GM12878 (cell line): ENCODE results near the gene PLXNA4. TPM values are rescaled to one million over a fixed set of nuclear protein-coding genes. Genes with fewer than 3 reads are reported as not detected.

Source experiments
- ATAC-seq: fragments of 200-7000 bp; cut with Tn5 transposase; 3 replicates; pipeline ENCODE4 v1.9.1; 2020; ENCODE audit warnings: mild to moderate bottlenecking, moderate library complexity
- BruUV-seq: library from RNA; stranded (reverse); fragments of 400-500 nt; replicated peaks from 2 replicates; lab custom pipeline; 2021; lab: Mats Ljungman, UMichigan
- CTCF ChIA-PET: fragments of 300-600 bp; sonication (Branson Sonifier 250); formaldehyde crosslinking; extraction: SDS; loops from one replicate; lab custom pipeline; 2021; ENCODE audit warnings: inconsistent platforms; lab: Yijun Ruan, JAX
- POLR2A ChIA-PET: fragments of 350-600 bp; formaldehyde crosslinking; extraction: SDS; loops from one replicate; lab custom pipeline; 2021; ENCODE audit warnings: inconsistent platforms; lab: Charles Lee
- RAD21 ChIA-PET: fragments of 300-600 bp; sonication (Branson Sonifier 250); formaldehyde crosslinking; loops from one replicate; lab custom pipeline; 2023; ENCODE audit warnings: antibody characterized with exemption; ENCODE audit not compliant: unreplicated experiment; lab: Charles Lee
- SMC1A ChIA-PET: fragments of 300-600 bp; sonication (Branson Sonifier 250); formaldehyde crosslinking; loops from one replicate; lab custom pipeline; 2023; ENCODE audit not compliant: unreplicated experiment, uncharacterized antibody; lab: Charles Lee
- DNase-seq: peaks from one replicate; pipeline ENCODE4 v3.0.0-alpha.2; 2011; ENCODE audit warnings: low read depth, low spot score
- FAIRE-seq: peaks from 3 replicates; lab custom pipeline; 2011; peaks lifted over from hg19 to GRCh38; lab: Jason Lieb, UNC
- H2AFZ ChIP-seq: 2 replicates; pipeline ENCODE4 v1.6.0; 2011; ENCODE audit warnings: low read depth, low read length, control low read depth; ENCODE audit not compliant: control insufficient read depth
- H3K27ac ChIP-seq: 2 replicates; pipeline ENCODE4 v1.5.1; 2011; ENCODE audit warnings: control low read depth; ENCODE audit not compliant: control insufficient read depth, insufficient read depth
- H3K27me3 ChIP-seq, 2 experiments: replicated peaks in 1 of 2; 2 replicates each; pipeline versions ENCODE4 v1.6.0 to v1.6.1; 2011; ENCODE audit warnings: low read length in 1 of 2; ENCODE audit not compliant: control insufficient read depth in 2 of 2, insufficient read depth in 2 of 2
- H3K36me3 ChIP-seq, 2 experiments: 2 replicates each; pipeline ENCODE4 v1.5.1; 2011; ENCODE audit warnings: low read length in 1 of 2; ENCODE audit not compliant: control insufficient read depth in 2 of 2, insufficient read depth in 2 of 2
- H3K4me1 ChIP-seq: 2 replicates; pipeline ENCODE4 v1.6.1; 2011; ENCODE audit warnings: mild to moderate bottlenecking, low read length, moderate library complexity, mixed read lengths; ENCODE audit not compliant: control insufficient read depth, insufficient read depth
- H3K4me2 ChIP-seq: 2 replicates; pipeline ENCODE4 v1.6.0; 2011; ENCODE audit warnings: control low read depth; ENCODE audit not compliant: control insufficient read depth, insufficient read depth
- H3K4me3 ChIP-seq: fragments of 200-600 bp; sonication (generic); 2 replicates; pipeline ENCODE4 v1.5.1; 2016
- H3K79me2 ChIP-seq: 2 replicates; pipeline ENCODE4 v1.6.0; 2011; ENCODE audit warnings: low read length; ENCODE audit not compliant: control insufficient read depth, insufficient read depth
- H3K9ac ChIP-seq: 2 replicates; pipeline ENCODE4 v1.8.0; 2011; ENCODE audit warnings: low read length, control low read depth, mixed read lengths; ENCODE audit not compliant: control insufficient read depth, insufficient read depth
- H3K9me3 ChIP-seq: replicated peaks from 3 replicates; pipeline ENCODE4 v1.5.1; 2011; ENCODE audit warnings: mild to moderate bottlenecking, low read length; ENCODE audit not compliant: control insufficient read depth, insufficient read depth
- H4K20me1 ChIP-seq: 2 replicates; pipeline ENCODE4 v1.6.0; 2011; ENCODE audit not compliant: control insufficient read depth, insufficient read depth
- BCL11A ChIP-seq: IDR thresholded peaks from 2 replicates; pipeline ENCODE4 v1.6.1; 2011; ENCODE audit warnings: low read depth, low read length
- DPF2 ChIP-seq: fragments of 450-650 bp; IDR thresholded peaks from 2 replicates; pipeline ENCODE4 v1.6.1; 2017; ENCODE audit warnings: mild to moderate bottlenecking
- FOXK2 ChIP-seq: fragments of 450-650 bp; IDR thresholded peaks from 2 replicates; pipeline ENCODE4 v1.6.1; 2017; ENCODE audit warnings: mild to moderate bottlenecking, moderate library complexity
- GATAD2B ChIP-seq: fragments of 450-650 bp; conservative IDR thresholded peaks from 2 replicates; pipeline ENCODE4 v1.6.1; 2017; ENCODE audit warnings: low read depth, mild to moderate bottlenecking, moderate library complexity
- KLF5 ChIP-seq: fragments of 450-650 bp; IDR thresholded peaks from 2 replicates; pipeline ENCODE4 v1.6.1; 2014; ENCODE audit warnings: mild to moderate bottlenecking; ENCODE audit not compliant: partially characterized antibody
- MYC ChIP-seq: IDR thresholded peaks from 2 replicates; pipeline ENCODE4 v1.6.1; 2011; ENCODE audit warnings: mild to moderate bottlenecking, low read length, moderate library complexity, inconsistent platforms; ENCODE audit not compliant: insufficient read depth, insufficient replicate concordance, insufficient read length, severe bottlenecking
- NFYB ChIP-seq: IDR thresholded peaks from 2 replicates; pipeline ENCODE4 v1.6.1; 2011; ENCODE audit warnings: low read depth, mild to moderate bottlenecking, low read length, improper control_type of control experiment, moderate library complexity; ENCODE audit not compliant: insufficient read depth
- NR2C2 ChIP-seq: IDR thresholded peaks from 2 replicates; pipeline ENCODE4 v1.6.1; 2011; ENCODE audit warnings: borderline replicate concordance, low read depth; ENCODE audit not compliant: control insufficient read depth, insufficient read length
- POLR2A ChIP-seq: IDR thresholded peaks from 2 replicates; pipeline ENCODE4 v1.6.1; 2011; ENCODE audit warnings: low read depth, mild to moderate bottlenecking, low read length
- POU2F2 ChIP-seq: IDR thresholded peaks from 3 replicates; pipeline ENCODE4 v1.6.1; 2011; ENCODE audit warnings: low read depth, mild to moderate bottlenecking, low read length, borderline replicate concordance
- RAD51 ChIP-seq: fragments of 450-650 bp; IDR thresholded peaks from 2 replicates; pipeline ENCODE4 v1.6.1; 2016; ENCODE audit warnings: moderate library complexity, mild to moderate bottlenecking, inconsistent platforms
- SIN3A ChIP-seq: IDR thresholded peaks from 2 replicates; pipeline ENCODE4 v1.6.1; 2012; ENCODE audit warnings: low read depth, low read length, improper control_type of control experiment
- SMC3 ChIP-seq: IDR thresholded peaks from 2 replicates; pipeline ENCODE4 v1.6.1; 2011; ENCODE audit warnings: low read length, improper control_type of control experiment, borderline replicate concordance
- SREBF1 ChIP-seq: IDR thresholded peaks from 2 replicates; pipeline ENCODE4 v1.6.1; 2012; ENCODE audit warnings: mild to moderate bottlenecking, low read length
- TAF1 ChIP-seq: IDR thresholded peaks from 2 replicates; pipeline ENCODE4 v1.6.1; 2011; ENCODE audit warnings: mild to moderate bottlenecking, low read depth, low read length, borderline replicate concordance
- ZNF622 ChIP-seq: fragments of 450-650 bp; IDR thresholded peaks from 2 replicates; pipeline ENCODE4 v1.6.1; 2017; ENCODE audit warnings: mild to moderate bottlenecking, inconsistent platforms
- WGBS: methylation state at CpG from one replicate; pipeline ENCODE4 v1.1.6; 2016; ENCODE audit warnings: low lambda C conversion rate; ENCODE audit not compliant: insufficient replicate concordance, insufficient coverage; ENCODE audit errors: missing lambda C conversion rate; 5-methylcytosine and 5-hydroxymethylcytosine counted together
- in situ Hi-C: fragments of 300-500 bp; cut with MboI; formaldehyde crosslinking; loops from 9 replicates; pipeline ENCODE4 v1.14.3; 2018; ENCODE audit warnings: mixed read lengths
- intact Hi-C: fragments of 100-400 bp; cut with micrococcal nuclease; formaldehyde crosslinking; loops from one replicate; pipeline ENCODE4 v1.14.2; 2022; ENCODE audit not compliant: unreplicated experiment
- polyA plus RNA-seq, 11 experiments: library from polyadenylated mRNA; depleted of rRNA in 4 of 11; unstranded in 6 of 11; stranded (reverse) in 5 of 11; fragments of >200 nt; fragmentation: Nextera tagmentation in 4 of 11; fragmentation: Illumina TruSeq in 1 of 11; extraction: Ambion mirVana in 4 of 11; extraction: Trizol in 1 of 11; gene quantifications; 1 replicate in 1 of 11; 2 replicates in 10 of 11; pipeline versions ENCODE4 v1.2.1 to v1.2.3, GENCODE V29; 2011 to 2016; ENCODE audit warnings: inconsistent platforms in 2 of 11, missing spikeins in 2 of 11, low read depth in 1 of 11
- total RNA-seq, 4 experiments: library from RNA; depleted of rRNA in 3 of 4; stranded (reverse); fragments of >200 nt in 3 of 4; fragmentation: Illumina TruSeq in 1 of 4; extraction: Trizol in 1 of 4; gene quantifications; 2 replicates each; pipeline versions ENCODE4 v1.2.1 to v1.2.3, GENCODE V29; 2013 to 2021
- TF ChIP-seq, protein P1 (sequence below): IDR thresholded peaks from 2 replicates; pipeline ENCODE4 v1.6.1; 2011; ENCODE audit warnings: mild to moderate bottlenecking, low read depth, low read length, moderate library complexity; ENCODE audit not compliant: insufficient replicate concordance
- TF ChIP-seq, protein P2 (sequence below): IDR thresholded peaks from 2 replicates; pipeline ENCODE4 v1.6.1; 2011; ENCODE audit warnings: borderline replicate concordance, low read depth, mild to moderate bottlenecking, moderate library complexity, low read length; ENCODE audit not compliant: insufficient read depth, poor library complexity, severe bottlenecking

PLXNA4 gene
- total and polyA plus RNA-seq, 10 of the 15 experiments (the other 5 are each of a cell fraction or from before 2014, with no cell fraction given) = 0.03 TPM; not detected in 9

DNA sequence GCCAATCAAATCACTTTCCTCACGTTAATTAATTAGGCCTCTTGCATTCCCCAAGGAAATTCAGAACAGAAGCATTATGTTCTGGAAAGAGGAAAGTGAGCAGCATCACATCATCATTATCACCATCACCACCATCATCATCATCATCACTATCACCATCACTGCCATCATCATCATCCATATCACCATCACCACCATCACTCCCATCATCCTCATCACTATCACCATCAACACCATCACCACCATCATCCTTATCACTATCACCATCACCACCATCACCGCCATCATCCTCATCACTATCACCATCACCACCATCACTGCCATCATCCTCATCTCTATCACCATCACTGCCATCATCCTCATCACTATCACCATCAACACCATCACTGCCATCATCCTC is 31.4 kb upstream of the PLXNA4 start:
- Histone ChIP-seq H3K9ac (no peak overlapping the region), H3K36me3 (no peaks in the 10 kb centered on the region), H3K4me1 (no peaks in the 10 kb centered on the region), H3K4me3 (no peak overlapping the region), H3K79me2 (no peaks in the 10 kb centered on the region), H3K27ac (no peak overlapping the region), H3K27me3 (peaks cover 0 to 2% of the 10 kb centered on the region in 2 experiments; a peak in 2 of 4 replicates), H3K9me3 (no peaks in the 10 kb centered on the region), H4K20me1 (no peaks in the 10 kb centered on the region), H2AFZ (no peak overlapping the region), H3K4me2 (no peak overlapping the region)
- TF ChIP-seq NR2C2 = no peak
- TF ChIP-seq, protein P1, sequence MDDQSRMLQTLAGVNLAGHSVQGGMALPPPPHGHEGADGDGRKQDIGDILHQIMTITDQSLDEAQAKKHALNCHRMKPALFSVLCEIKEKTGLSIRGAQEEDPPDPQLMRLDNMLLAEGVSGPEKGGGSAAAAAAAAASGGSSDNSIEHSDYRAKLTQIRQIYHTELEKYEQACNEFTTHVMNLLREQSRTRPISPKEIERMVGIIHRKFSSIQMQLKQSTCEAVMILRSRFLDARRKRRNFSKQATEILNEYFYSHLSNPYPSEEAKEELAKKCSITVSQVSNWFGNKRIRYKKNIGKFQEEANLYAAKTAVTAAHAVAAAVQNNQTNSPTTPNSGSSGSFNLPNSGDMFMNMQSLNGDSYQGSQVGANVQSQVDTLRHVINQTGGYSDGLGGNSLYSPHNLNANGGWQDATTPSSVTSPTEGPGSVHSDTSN = no peak
- no peak for TF ChIP-seq BCL11A
- TF ChIP-seq ZNF622 = no peak
- no peak for TF ChIP-seq KLF5
- no peak for TF ChIP-seq FOXK2
- no peak for TF ChIP-seq NFYB
- no peak for TF ChIP-seq GATAD2B
- no peak for TF ChIP-seq SIN3A
- TF ChIP-seq SMC3 = no peak
- TF ChIP-seq MYC = no peak
- no peak for TF ChIP-seq POLR2A
- TF ChIP-seq TAF1 = no peak
- TF ChIP-seq DPF2 = no peak
- no peak for TF ChIP-seq SREBF1
- TF ChIP-seq RAD51 = no peak
- no peak for TF ChIP-seq POU2F2
- TF ChIP-seq, protein P2, sequence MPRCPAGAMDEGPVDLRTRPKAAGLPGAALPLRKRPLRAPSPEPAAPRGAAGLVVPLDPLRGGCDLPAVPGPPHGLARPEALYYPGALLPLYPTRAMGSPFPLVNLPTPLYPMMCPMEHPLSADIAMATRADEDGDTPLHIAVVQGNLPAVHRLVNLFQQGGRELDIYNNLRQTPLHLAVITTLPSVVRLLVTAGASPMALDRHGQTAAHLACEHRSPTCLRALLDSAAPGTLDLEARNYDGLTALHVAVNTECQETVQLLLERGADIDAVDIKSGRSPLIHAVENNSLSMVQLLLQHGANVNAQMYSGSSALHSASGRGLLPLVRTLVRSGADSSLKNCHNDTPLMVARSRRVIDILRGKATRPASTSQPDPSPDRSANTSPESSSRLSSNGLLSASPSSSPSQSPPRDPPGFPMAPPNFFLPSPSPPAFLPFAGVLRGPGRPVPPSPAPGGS = no peak
- ChIA-PET POLR2A (no interaction called here), RAD21 (no interaction called here), CTCF (no interaction called here), SMC1A (no interaction called here)
- no TSS peak for BruUV-seq
- in situ Hi-C loops (no loop called here), intact Hi-C loops (no loop called here)
- DNase-seq (no peak), FAIRE-seq (no peak), ATAC-seq (no peak)
- 29% methylated on average over 2 of the region's 2 CpGs for WGBS
